Keratinocyte (primary cell): ENCODE data around the gene OFD1.

ENCODE experiments used
- EZH2 ChIP-seq: IDR thresholded peaks from one replicate; pipeline ENCODE4 v1.6.1; 2012; ENCODE audit warnings: inconsistent platforms, mild to moderate bottlenecking, low read length, moderate library complexity
- TF ChIP-seq, protein P1 (sequence below), 3 experiments: IDR thresholded peaks in 1 of 3; conservative IDR thresholded peaks in 1 of 3; optimal IDR thresholded peaks in 1 of 3; 2 replicates in 2 of 3; 3 replicates in 1 of 3; pipeline versions ENCODE3 to v1.5.1; 2011; ENCODE audit warnings: low read length in 3 of 3, mild to moderate bottlenecking in 3 of 3, moderate library complexity in 2 of 3, control low read depth in 1 of 3, inconsistent platforms in 1 of 3; ENCODE audit not compliant: insufficient read depth in 2 of 3; ENCODE audit errors: extremely low read depth in 1 of 3

DNA sequence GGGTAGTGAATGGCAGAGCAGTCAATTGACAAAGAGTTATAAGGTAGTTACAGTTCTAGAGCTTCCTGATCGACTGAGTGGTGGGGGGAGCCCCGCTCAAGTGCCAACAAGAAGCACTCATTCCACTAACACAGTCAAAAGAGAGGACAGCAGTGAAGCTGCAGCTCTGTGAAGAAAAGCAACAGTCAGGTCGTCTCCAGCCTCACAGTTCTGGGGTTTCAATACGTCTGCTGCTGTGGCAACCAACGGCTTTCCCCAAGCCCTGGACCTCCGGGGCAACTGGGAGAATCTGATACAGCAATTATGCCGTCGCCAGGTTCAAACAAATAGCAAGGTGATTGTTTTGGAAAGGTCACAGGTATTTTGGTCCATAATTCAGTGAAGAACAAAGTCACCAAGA, 51.5 kb downstream of the OFD1 start:
- TF ChIP-seq, protein P1, sequence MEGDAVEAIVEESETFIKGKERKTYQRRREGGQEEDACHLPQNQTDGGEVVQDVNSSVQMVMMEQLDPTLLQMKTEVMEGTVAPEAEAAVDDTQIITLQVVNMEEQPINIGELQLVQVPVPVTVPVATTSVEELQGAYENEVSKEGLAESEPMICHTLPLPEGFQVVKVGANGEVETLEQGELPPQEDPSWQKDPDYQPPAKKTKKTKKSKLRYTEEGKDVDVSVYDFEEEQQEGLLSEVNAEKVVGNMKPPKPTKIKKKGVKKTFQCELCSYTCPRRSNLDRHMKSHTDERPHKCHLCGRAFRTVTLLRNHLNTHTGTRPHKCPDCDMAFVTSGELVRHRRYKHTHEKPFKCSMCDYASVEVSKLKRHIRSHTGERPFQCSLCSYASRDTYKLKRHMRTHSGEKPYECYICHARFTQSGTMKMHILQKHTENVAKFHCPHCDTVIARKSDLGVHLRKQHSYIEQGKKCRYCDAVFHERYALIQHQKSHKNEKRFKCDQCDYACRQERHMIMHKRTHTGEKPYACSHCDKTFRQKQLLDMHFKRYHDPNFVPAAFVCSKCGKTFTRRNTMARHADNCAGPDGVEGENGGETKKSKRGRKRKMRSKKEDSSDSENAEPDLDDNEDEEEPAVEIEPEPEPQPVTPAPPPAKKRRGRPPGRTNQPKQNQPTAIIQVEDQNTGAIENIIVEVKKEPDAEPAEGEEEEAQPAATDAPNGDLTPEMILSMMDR (optimal IDR thresholded peaks at IDR 0.05 in 1 of 3, IDR thresholded peaks at IDR 0.05 in 1 of 3, conservative IDR thresholded peaks at IDR 0.05 in 1 of 3; ENCODE audit: extremely low read depth in 1 of 3, insufficient read depth in 2 of 3, low read length in 3 of 3) = no peak
- TF ChIP-seq EZH2 = no peak
